ENCODE data around the gene PLXNC1.

PLXNC1 gene

GRCh38 chr12:94338006-94338794 lies 189.8 kb downstream of the PLXNC1 start:
- DNase-seq (ENCODE audit: low read depth in 2 of 2), result no peak

- DNase-seq (ENCODE audit: low read depth in 2 of 2), result no peak
These were observed 192.2 kb downstream of the PLXNC1 start for GRCh38 chr12:94340573-94340972.

DNA sequence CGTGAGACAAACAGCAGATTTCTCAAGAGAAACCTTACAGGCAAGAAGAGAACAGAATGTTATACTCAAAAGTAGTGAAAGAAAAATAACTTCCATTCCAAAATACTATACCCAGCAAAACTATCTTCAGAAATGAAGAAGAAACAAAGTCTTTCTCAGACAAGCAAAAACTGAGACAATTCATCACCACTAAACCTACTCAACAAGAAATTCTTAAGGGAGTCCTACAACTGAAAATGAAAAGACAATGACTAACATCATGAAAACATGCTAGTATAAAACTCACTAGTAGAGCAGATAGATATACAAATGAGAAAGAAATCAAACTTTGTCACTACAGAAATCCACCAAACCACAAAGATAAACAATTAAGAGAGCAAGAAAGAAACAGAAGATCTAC lies 204.8 kb downstream of the PLXNC1 start:
- DNase-seq (ENCODE audit: low read depth in 2 of 2), result no peak

Measured in activated CD4-positive, alpha-beta T cell treated with anti-CD3 and anti-CD28 coated beads for 24 hours (primary cell).